NCI-H1694 treated with DMSO at 0.1 percent for 48 hours (cell line): Measurements from ENCODE around the gene CDK6.
A peak's percentile ranks its signal among the peaks of the same experiment; 100 is the strongest.

ENCODE experiments used
- DNase-seq: peaks from one replicate; lab custom pipeline; 2025; lab: John Stamatoyannopoulos, UW

CDK6 gene

DNA sequence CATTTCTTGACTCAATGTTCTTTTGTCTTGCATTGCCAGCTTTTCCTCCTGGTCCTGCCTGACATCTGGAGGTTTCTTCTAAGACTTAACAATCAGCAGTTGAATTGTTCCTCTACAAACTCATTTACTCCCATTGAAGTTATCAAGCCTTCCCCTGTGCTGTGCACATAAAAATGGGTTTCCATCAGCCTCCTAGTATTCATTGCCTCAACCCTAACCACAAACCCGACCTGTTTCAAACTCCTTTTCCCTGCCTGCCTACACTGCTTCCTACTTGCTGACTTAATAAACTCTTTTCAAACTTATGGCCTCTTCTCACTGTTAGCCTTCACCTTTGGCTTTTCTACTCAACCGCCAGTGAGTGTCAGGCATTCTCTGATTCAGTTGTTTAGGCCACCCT lies 9.4 kb upstream of the CDK6 start:
- DNase-seq: no peak

DNA sequence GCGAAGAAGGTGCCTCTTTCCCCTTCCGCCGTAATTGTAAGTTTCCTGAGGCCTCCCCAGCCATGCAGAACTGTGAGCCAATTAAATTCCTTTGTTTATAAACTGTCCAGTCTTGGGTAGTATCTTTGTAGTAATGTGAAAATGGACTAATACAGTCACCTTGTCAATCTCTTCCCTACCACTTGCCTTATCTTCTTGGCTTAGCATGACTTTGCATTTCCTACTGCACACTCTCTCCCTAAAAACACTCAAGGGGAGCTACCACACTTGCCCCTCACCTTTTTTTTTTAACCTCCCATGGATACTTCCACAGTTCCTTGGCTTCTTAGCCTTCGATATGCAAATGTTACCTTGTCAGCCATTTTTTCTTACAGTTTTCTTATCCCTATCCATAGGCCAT lies 7.4 kb upstream of the CDK6 start:
- no peak for DNase-seq

- DNase-seq: no peak
Measured at GRCh38 chr7:92843034-92843760, 6.8 kb upstream of the CDK6 start.

DNA sequence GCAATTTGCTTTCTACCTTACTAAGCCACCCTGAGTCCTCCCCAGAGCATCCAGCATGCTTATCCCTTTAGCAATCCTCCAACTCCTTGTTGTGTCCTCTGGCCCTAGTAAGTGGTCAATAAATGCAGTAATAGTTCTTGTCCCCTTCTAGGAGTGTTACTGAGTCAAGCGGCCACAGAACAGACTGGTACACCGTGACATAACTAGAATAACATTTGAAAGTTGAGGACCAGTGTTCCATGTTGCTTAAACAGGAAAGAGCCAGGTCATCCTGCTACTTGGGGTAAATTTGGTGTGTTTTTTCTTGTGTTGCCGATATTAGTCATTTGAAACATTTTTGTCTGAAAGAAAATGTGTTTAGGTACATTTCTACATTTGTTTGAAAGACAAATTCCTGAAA lies 4.8 kb upstream of the CDK6 start:
- no peak for DNase-seq

- no peak for DNase-seq
Measured at GRCh38 chr7:92840316-92840715, 3.9 kb upstream of the CDK6 start.

DNA sequence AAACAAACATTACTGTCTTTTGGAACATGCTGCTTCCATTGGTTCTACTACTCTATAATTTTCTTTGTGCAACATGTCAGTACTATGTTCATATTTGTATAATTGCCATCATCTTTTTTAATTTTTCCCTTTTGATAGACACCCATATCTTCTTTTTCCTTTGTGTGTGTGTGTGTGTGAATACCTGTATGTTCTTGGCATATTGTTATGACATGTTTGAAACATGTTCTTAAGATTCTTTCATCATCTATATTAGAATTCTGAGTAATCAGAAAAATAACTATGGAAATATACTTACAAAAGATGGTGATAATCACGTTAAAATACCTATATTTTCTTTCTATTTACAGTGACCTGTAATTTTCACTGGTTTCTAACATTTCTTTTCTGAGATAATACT lies 3.5 kb upstream of the CDK6 start:
- DNase-seq: no peak

DNA sequence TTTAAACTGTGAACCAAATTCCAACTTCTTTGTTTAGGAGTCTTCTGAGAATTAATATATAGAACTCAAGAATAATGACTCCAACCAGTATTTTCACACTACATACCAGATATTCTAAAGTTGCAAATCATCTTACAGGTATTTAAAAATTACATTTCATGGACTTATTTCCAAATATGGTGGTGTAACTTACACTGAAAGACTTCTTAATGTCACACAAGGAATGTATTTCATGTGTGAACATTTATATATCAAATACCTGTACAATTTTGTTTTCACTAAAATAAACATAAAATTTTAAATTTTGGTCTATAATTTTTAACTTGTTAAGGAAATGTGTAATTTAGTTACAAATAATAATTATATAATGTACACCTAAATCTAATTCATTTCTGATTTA lies 2.6 kb upstream of the CDK6 start:
- DNase-seq: no peak

GRCh38 chr7:92837000-92837749 lies 802 bp upstream of the CDK6 start:
- no peak for DNase-seq

DNA sequence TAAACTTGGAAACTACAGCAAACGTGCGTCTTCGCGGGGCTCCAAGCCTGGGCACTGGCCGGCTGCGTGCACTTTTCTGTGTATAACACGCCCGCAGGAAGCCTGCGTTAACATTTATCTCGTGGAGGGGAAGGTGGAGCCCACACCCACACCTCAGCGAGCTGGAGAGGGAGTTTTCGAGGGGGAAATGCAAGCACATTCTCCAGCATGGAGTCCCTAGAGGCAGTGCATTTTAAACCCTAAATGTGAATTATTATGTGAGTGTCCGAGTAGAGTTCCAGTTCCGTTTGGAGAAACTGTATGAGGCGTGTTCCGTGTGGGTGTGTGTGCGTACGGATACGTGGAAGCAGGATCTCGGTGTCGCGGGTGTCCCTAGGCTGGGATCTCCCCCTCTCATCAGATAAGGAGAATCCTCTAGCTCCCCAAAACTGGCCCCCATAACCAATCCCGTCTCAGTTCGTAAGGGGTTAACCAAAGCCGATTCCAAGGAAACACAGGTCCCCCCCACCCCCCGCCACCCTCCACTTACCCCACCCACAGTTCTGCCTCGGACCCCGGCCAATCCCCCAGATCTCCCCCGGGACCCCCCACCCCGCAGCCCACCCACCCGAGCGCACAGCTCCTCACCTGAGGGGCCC lies 403 bp downstream of the CDK6 start:
- no peak for DNase-seq

DNA sequence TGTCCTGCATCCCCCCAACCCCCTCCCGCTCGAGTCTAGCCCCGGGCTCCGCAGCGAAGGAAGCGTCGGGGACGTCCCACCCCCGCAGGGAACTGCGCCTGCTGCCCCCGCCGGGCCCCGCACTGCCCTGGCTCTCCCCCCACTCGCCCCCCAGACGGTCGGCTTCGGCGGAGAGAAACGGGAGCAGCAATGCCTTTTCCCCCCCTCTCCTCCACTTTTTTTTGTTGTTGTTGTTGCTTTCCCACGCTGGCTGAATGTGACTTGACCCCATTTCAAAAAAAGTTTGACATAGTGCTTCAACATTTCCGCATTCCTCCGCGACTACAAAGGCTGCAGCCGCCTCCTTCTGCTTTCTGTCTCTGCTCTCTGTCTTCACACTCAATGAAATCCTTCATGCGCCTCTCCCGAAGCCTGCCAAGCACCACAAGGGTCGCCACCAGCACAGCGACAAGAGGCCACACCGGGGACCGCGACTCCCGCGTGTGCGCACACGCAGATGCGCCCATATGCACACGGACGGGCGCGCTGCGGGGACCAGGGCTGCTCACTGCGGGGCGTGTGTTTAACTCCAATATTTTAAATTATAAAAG lies 1.0 kb downstream of the CDK6 start:
- DNase-seq: peak; percentile 18

- DNase-seq: no peak
Measured at GRCh38 chr7:92834507-92835260, 1.7 kb downstream of the CDK6 start.

DNA sequence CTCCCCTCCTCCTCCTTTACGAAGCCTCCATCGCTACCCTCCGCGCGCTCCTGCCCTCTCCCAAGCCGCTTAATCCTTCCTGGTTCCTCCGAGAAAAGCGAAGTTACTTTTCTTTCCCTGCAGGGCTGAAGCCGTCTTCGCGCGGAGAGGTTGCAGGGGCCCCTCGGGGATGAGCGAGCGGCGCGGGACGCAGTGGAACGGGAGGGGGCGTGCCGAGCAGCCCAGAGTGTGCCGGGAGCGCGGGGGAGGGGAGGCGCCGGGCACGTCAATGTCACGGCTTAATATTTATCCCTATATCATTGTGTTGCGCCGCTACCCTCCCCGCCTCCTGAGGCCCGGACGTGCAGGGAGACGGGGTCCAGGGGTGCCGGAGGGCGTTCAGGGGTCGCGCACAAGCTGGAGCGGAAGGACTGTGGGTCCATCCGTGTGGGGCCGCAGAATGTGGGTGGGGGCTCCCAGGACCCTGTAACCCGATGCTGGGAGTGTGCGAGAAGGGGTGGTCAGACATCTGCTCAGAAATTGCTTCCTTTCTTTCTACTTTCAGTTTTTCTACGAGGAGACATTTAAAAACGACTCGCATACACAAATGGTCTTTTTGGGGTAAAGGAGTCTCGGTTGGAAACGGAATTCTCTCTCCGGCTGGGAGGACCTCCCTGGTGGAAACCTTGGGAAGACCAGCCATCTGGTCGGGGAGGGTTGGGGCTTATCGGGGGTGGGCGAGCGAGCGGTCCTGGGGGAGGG lies 2.4 kb downstream of the CDK6 start:
- DNase-seq: peak; percentile 24

- peak; percentile 50 for DNase-seq
Measured at GRCh38 chr7:92833024-92833765, 3.2 kb downstream of the CDK6 start.

- no peak for DNase-seq
Measured at GRCh38 chr7:92832534-92833023, 3.8 kb downstream of the CDK6 start.

DNA sequence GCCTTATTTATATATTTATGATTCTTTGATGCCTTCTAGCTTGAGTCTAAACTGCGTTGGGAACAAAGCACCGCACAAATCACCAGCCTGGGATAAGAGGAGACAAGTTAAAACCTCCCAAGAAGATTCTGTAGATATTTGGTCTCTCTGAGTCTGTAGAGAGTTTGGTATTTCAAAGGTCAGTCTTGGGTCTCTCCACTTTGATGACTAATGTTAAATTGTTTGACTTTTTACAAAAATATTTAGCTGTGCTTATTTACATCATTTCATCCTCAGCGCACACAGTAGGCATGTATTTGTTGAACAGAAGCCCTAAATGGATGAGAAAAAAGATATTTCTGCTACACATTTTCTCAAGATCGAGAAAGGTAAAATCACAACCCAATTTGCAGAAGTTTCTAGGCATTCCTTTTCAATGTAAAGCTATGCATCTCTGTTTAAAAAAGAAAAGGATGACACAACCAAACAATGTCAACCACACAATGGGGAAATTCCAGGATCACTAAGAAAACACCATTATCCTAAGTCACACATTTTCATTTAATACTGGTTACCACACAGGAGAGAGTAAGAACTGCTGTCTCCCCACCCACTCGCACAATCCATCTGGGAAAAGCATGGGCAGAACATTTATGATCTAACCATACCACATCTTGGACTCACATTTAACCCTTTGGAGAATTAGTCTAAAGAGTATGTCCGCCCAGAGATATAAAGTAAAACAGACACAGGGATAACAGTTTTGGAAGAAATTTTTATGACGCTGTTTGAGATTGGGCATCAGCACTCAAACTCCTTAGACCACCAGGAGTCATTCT lies 4.4 kb downstream of the CDK6 start:
- DNase-seq: no peak

GRCh38 chr7:92830532-92831110 lies 5.8 kb downstream of the CDK6 start:
- no peak for DNase-seq

- no peak for DNase-seq
Measured at GRCh38 chr7:92830027-92830426, 6.3 kb downstream of the CDK6 start.

DNA sequence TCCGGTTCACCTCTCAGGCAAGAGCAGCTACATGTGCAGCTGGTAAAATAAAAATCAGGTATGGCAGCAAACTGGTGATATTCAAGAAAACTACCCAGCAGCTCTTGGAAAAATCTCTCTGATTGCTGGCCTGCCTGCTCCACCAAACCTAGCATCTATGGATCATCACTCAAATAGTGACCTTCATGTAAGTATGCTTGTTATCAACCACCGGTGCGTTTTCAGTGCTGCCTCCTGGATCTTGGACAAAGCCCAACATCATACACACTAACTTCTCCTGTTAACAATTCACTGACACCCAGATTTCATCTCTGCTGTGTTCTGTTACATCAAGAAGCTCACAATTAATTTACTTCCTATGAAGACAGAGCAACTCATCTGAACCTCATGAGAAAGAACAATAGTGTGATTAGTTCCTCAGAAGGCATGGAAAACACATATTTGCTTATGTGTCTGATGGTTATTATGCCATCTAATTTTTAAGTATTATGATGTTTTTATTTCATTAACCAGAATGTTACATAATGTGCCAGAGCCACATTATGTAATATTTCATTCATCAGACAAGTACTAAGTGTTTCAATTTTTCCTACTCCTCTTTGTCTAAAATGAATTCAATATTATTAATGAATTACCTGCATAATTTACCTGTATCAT lies 8.8 kb downstream of the CDK6 start:
- DNase-seq: no peak
